SK-N-SH (cell line): Measurements from ENCODE around the gene P2RX3. TPM values are rescaled to one million over a fixed set of nuclear protein-coding genes. Genes with fewer than 3 reads are reported as not detected.

ENCODE experiments used
- CTCF ChIA-PET: fragments of 300-600, 350-600 bp; formaldehyde crosslinking; extraction: SDS; loops from one replicate; lab custom pipeline; 2021; lab: Yijun Ruan, JAX
- POLR2A ChIA-PET: fragments of 350-600 bp; sonication (Branson Sonifier 250); formaldehyde crosslinking; extraction: SDS; loops from one replicate; lab custom pipeline; 2020; ENCODE audit warnings: antibody characterized with exemption, inconsistent platforms; lab: Yijun Ruan, JAX
- DNase-seq: peaks from one replicate; pipeline ENCODE4 v3.0.0; 2012
- H2AFZ ChIP-seq: fragments of 200-600 bp; sonication (generic); 2 replicates; pipeline ENCODE4 v1.8.1; 2016; ENCODE audit warnings: antibody characterized with exemption, mild to moderate bottlenecking, low read depth
- H3F3A ChIP-seq: fragments of 200-600 bp; sonication (generic); replicated peaks from 2 replicates; pipeline ENCODE3; 2016; ENCODE audit warnings: antibody characterized with exemption, mild to moderate bottlenecking; ENCODE audit not compliant: insufficient read depth
- H3K27ac ChIP-seq, 2 experiments: fragments of 200-500 bp in 1 of 2; fragments of 200-600 bp in 1 of 2; sonication (Bioruptor generic) in 1 of 2; sonication (generic), shearing (Covaris generic) in 1 of 2; 2 replicates each; pipeline versions ENCODE4 v1.5.1 to v1.6.1; 2014 to 2016; ENCODE audit warnings: low read depth in 2 of 2, inconsistent platforms in 1 of 2, low read length in 1 of 2, mild to moderate bottlenecking in 1 of 2, mixed read lengths in 1 of 2
- H3K27me3 ChIP-seq: fragments of 200-600 bp; sonication (generic), shearing (Covaris generic); 2 replicates; pipeline ENCODE4 v1.6.1; 2016; ENCODE audit warnings: mixed run types; ENCODE audit not compliant: insufficient read depth
- H3K36me3 ChIP-seq, 2 experiments: fragments of 200-500 bp in 1 of 2; fragments of 200-600 bp in 1 of 2; sonication (Bioruptor generic) in 1 of 2; sonication (generic) in 1 of 2; replicated peaks in 1 of 2; 2 replicates each; pipeline versions ENCODE3 to v1.5.1; 2014 to 2016; ENCODE audit warnings: low read length in 1 of 2, mild to moderate bottlenecking in 1 of 2; ENCODE audit not compliant: insufficient read depth in 2 of 2, control insufficient read depth in 1 of 2
- H3K4me1 ChIP-seq, 2 experiments: fragments of 200-500 bp in 1 of 2; fragments of 200-600 bp in 1 of 2; sonication (Bioruptor generic) in 1 of 2; sonication (generic), shearing (Covaris generic) in 1 of 2; 2 replicates each; pipeline versions ENCODE4 v1.5.1 to v1.6.1; 2014 to 2016; ENCODE audit warnings: low read depth in 1 of 2, low read length in 1 of 2, mixed run types in 1 of 2; ENCODE audit not compliant: insufficient read depth in 2 of 2, control insufficient read depth in 1 of 2
- H3K4me2 ChIP-seq: fragments of 200-600 bp; sonication (generic), shearing (Covaris generic); 2 replicates; pipeline ENCODE4 v1.6.1; 2017; ENCODE audit warnings: mixed run types
- H3K4me3 ChIP-seq, 2 experiments: fragments of 200-500 bp in 1 of 2; fragments of 200-600 bp in 1 of 2; sonication (Bioruptor generic) in 1 of 2; sonication (generic), shearing (Covaris generic) in 1 of 2; 2 replicates each; pipeline versions ENCODE4 v1.5.1 to v1.8.1; 2014 to 2016; ENCODE audit warnings: low read depth in 2 of 2, inconsistent platforms in 1 of 2, low read length in 1 of 2, mild to moderate bottlenecking in 1 of 2, mixed read lengths in 1 of 2, moderate library complexity in 1 of 2
- H3K79me2 ChIP-seq: fragments of 200-600 bp; sonication (generic); 2 replicates; pipeline ENCODE4 v1.8.1; 2017; ENCODE audit warnings: mild to moderate bottlenecking; ENCODE audit not compliant: insufficient read depth
- H3K9ac ChIP-seq: fragments of 200-600 bp; sonication (generic); 2 replicates; pipeline ENCODE4 v1.6.1; 2017; ENCODE audit warnings: mixed run types
- H3K9me2 ChIP-seq: fragments of 200-600 bp; sonication (generic); 2 replicates; pipeline ENCODE4 v1.6.1; 2017; ENCODE audit warnings: mixed run types
- H3K9me3 ChIP-seq: fragments of 200-600 bp; sonication (generic); 2 replicates; pipeline ENCODE4 v1.6.1; 2017; ENCODE audit warnings: mixed run types, mild to moderate bottlenecking, moderate library complexity
- H4K20me1 ChIP-seq: fragments of 200-600 bp; sonication (generic); 2 replicates; pipeline ENCODE4 v1.6.1; 2017; ENCODE audit warnings: mild to moderate bottlenecking, mixed run types; ENCODE audit not compliant: insufficient read depth
- EP300 ChIP-seq, 2 experiments: IDR thresholded peaks; 2 replicates each; pipeline versions ENCODE4 v1.4.0 to v1.6.1; 2012; ENCODE audit warnings: borderline replicate concordance in 1 of 2, low read depth in 1 of 2, low read length in 1 of 2
- FOSL2 ChIP-seq: IDR thresholded peaks from 2 replicates; pipeline ENCODE4 v1.4.0; 2012; ENCODE audit warnings: low read depth, mild to moderate bottlenecking, moderate library complexity, borderline replicate concordance
- FOXJ3 ChIP-seq: sonication (generic); formaldehyde crosslinking; IDR thresholded peaks from 2 replicates; pipeline ENCODE4 v1.5.1; 2020; ENCODE audit warnings: mild to moderate bottlenecking, missing genetic modification reagents
- GABPA ChIP-seq: IDR thresholded peaks from 2 replicates; pipeline ENCODE4 v1.4.0; 2012; ENCODE audit warnings: low read depth, mild to moderate bottlenecking
- GATA2 ChIP-seq: sonication (generic); formaldehyde crosslinking; IDR thresholded peaks from 2 replicates; pipeline ENCODE4 v1.5.0; 2020; ENCODE audit warnings: mild to moderate bottlenecking, missing genetic modification reagents
- JUND ChIP-seq: IDR thresholded peaks from 2 replicates; pipeline ENCODE4 v1.4.0; 2012
- POLR2AphosphoS5 ChIP-seq: IDR thresholded peaks from 2 replicates; pipeline ENCODE4 v1.6.1; 2012; ENCODE audit warnings: low read depth, low read length
- RCOR1 ChIP-seq: fragments of 150-350 bp; IDR thresholded peaks from 2 replicates; pipeline ENCODE4 v1.6.1; 2017; ENCODE audit warnings: antibody characterized with exemption, low read length
- RFX5 ChIP-seq: IDR thresholded peaks from 2 replicates; pipeline ENCODE4 v1.6.1; 2012; ENCODE audit warnings: mild to moderate bottlenecking, improper control_type of control experiment, low read length
- RXRA ChIP-seq: IDR thresholded peaks from 2 replicates; pipeline ENCODE4 v1.4.0; 2012; ENCODE audit warnings: low read depth, mild to moderate bottlenecking, borderline replicate concordance
- SIN3A ChIP-seq: IDR thresholded peaks from 2 replicates; pipeline ENCODE4 v1.6.1; 2012; ENCODE audit warnings: low read depth, mild to moderate bottlenecking, low read length, moderate library complexity, borderline replicate concordance
- TEAD4 ChIP-seq: IDR thresholded peaks from 2 replicates; pipeline ENCODE4 v1.4.0; 2012; ENCODE audit warnings: mild to moderate bottlenecking, borderline replicate concordance; ENCODE audit not compliant: insufficient read depth
- WGBS: methylation state at CpG from one replicate; pipeline ENCODE4 v1.1.6; 2017; ENCODE audit warnings: low lambda C conversion rate; 5-methylcytosine and 5-hydroxymethylcytosine counted together
- polyA plus RNA-seq, 3 experiments: library from polyadenylated mRNA; depleted of rRNA; stranded (reverse); fragments of >200 nt; gene quantifications; 2 replicates each; pipeline ENCODE4 v1.2.3, GENCODE V29; 2012
- TF ChIP-seq, protein P1 (sequence below): IDR thresholded peaks from 2 replicates; pipeline ENCODE4 v1.4.0; 2012; ENCODE audit warnings: low read depth, borderline replicate concordance

Gene P2RX3
- polyA plus RNA-seq, 1 of the 3 experiments (the other 2 are of a cell fraction) = not detected

- ChIA-PET CTCF (interaction anchor here (1.0 to 1.1 kb wide), 2 partner anchors 20 to 31 kb away, joined by 3 to 4 read pairs; no protein-coding TSS in a partner anchor), POLR2A (no interaction called here)
- Histone ChIP-seq H2AFZ (no peak overlapping the region), H3K9me3 (no peaks in the 10 kb centered on the region), H3K4me3 (no peak overlapping the region), H3K4me2 (no peak overlapping the region), H3K36me3 (no peaks in the 10 kb centered on the region), H4K20me1 (no peaks in the 10 kb centered on the region), H3K27ac (no peak overlapping the region), H3K79me2 (no peaks in the 10 kb centered on the region), H3K9ac (no peak overlapping the region), H3K27me3 (no peaks in the 10 kb centered on the region), H3K4me1 (no peaks in the 10 kb centered on the region; a peak in 1 of 4 replicates), H3K9me2 (no peaks in the 10 kb centered on the region), H3F3A (no peaks in the 10 kb centered on the region)
- TF ChIP-seq JUND (no peak), GABPA (no peak), RCOR1 (no peak)
- peak; percentile 50 for DNase-seq
- 34% methylated on average over 26 of the region's 26 CpGs for WGBS
These were observed 38.2 kb downstream of the P2RX3 start for GRCh38 chr11:57376095-57377090.

GRCh38 chr11:57377107-57377506 is 39.0 kb downstream of the P2RX3 start:
- Histone ChIP-seq H3K9ac (no peak overlapping the region), H3K27ac (no peak overlapping the region), H3K4me2 (no peak overlapping the region), H3K4me1 (no peaks in the 10 kb centered on the region; a peak in 1 of 4 replicates), H3K27me3 (no peaks in the 10 kb centered on the region), H3K4me3 (no peak overlapping the region), H3K9me3 (no peaks in the 10 kb centered on the region), H4K20me1 (no peaks in the 10 kb centered on the region), H3K36me3 (no peaks in the 10 kb centered on the region), H3K79me2 (no peaks in the 10 kb centered on the region), H2AFZ (no peak overlapping the region), H3F3A (no peaks in the 10 kb centered on the region), H3K9me2 (no peaks in the 10 kb centered on the region)
- WGBS = 51% methylated on average over 5 of the region's 5 CpGs
- TF ChIP-seq EP300 (IDR thresholded peaks at IDR 0.05; ENCODE audit: borderline replicate concordance in 1 of 2, low read depth in 1 of 2, low read length in 1 of 2) (no peak), FOXJ3 (CRISPR knock-in tag) (no peak), RCOR1 (no peak), RFX5 (no peak), GATA2 (CRISPR knock-in tag) (no peak), TEAD4 (no peak), FOSL2 (no peak), RXRA (no peak), SIN3A (no peak), POLR2AphosphoS5 (no peak)
- TF ChIP-seq, protein P1, sequence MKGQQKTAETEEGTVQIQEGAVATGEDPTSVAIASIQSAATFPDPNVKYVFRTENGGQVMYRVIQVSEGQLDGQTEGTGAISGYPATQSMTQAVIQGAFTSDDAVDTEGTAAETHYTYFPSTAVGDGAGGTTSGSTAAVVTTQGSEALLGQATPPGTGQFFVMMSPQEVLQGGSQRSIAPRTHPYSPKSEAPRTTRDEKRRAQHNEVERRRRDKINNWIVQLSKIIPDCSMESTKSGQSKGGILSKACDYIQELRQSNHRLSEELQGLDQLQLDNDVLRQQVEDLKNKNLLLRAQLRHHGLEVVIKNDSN = no peak
- ChIA-PET POLR2A (no interaction called here), CTCF (interaction anchor here (1.1 kb wide), 1 partner anchor 20 kb away, joined by 3 read pairs; no protein-coding TSS in a partner anchor)
- DNase-seq = peak; percentile 43
